HCT116 (cell line): ENCODE measurements around the gene TACC2. TPM values are rescaled to one million over a fixed set of nuclear protein-coding genes. Genes with fewer than 3 reads are reported as not detected.

Experiments used
- ATAC-seq: fragments of 200-7000 bp; cut with Tn5 transposase; 2 replicates; pipeline ENCODE4 v1.9.1; 2020; ENCODE audit warnings: mild to moderate bottlenecking, moderate library complexity
- BruUV-seq: library from RNA; stranded (reverse); fragments of 400-500 nt; replicated peaks from 2 replicates; lab custom pipeline; 2021; lab: Mats Ljungman, UMichigan
- CTCF ChIA-PET: fragments of 300-600 bp; sonication (Branson Sonifier 250); formaldehyde crosslinking; loops from one replicate; lab custom pipeline; 2021; ENCODE audit warnings: antibody characterized with exemption; lab: Charles Lee
- POLR2A ChIA-PET: fragments of 300-600, 350-600 bp; sonication (Branson Sonifier 250); formaldehyde crosslinking; loops from one replicate; lab custom pipeline; 2021; ENCODE audit warnings: antibody characterized with exemption; lab: Charles Lee
- RAD21 ChIA-PET, 2 experiments: fragments of 300-600 bp; sonication (Branson Sonifier 250); formaldehyde crosslinking; loops; one replicate each; lab custom pipeline; 2023; ENCODE audit warnings: low total read pairs in 2 of 2; ENCODE audit not compliant: uncharacterized antibody in 2 of 2, unreplicated experiment in 2 of 2, low non-redundant PET in 1 of 2; lab: Charles Lee
- DNase-seq: peaks from one replicate; pipeline ENCODE4 v3.0.0-alpha.2; 2010; ENCODE audit warnings: low read depth, low spot score
- H2AFZ ChIP-seq: fragments of 200-600 bp; shearing (Covaris generic), sonication (generic); 2 replicates; pipeline ENCODE4 v1.6.1; 2017; ENCODE audit warnings: low read depth, mixed run types, mixed read lengths, antibody characterized with exemption, low read length; ENCODE audit not compliant: poor library complexity, severe bottlenecking
- H3K27ac ChIP-seq: 2 replicates; pipeline ENCODE4 v1.5.1; 2012; ENCODE audit warnings: low read depth, low read length
- H3K27me3 ChIP-seq: fragments of 200-600 bp; sonication (generic); 2 replicates; pipeline ENCODE4 v1.6.1; 2016; ENCODE audit warnings: mixed run types, low read length, mixed read lengths; ENCODE audit not compliant: insufficient read depth
- H3K36me3 ChIP-seq, 2 experiments: fragments of 200-500 bp in 1 of 2; fragments of 200-600 bp in 1 of 2; sonication (Bioruptor generic) in 1 of 2; sonication (generic) in 1 of 2; 2 replicates each; pipeline versions ENCODE4 v1.5.1 to v1.6.1; 2014 to 2016; ENCODE audit warnings: low read length in 2 of 2, inconsistent platforms in 1 of 2, mixed read lengths in 1 of 2, mixed run types in 1 of 2; ENCODE audit not compliant: insufficient read depth in 2 of 2, control insufficient read depth in 1 of 2
- H3K4me1 ChIP-seq, 2 experiments: fragments of 200-600 bp in 1 of 2; sonication (generic) in 1 of 2; 2 replicates each; pipeline versions ENCODE4 v1.5.1 to v1.6.1; 2012 to 2017; ENCODE audit warnings: low read length in 2 of 2, inconsistent platforms in 1 of 2, mild to moderate bottlenecking in 1 of 2, mixed read lengths in 1 of 2, mixed run types in 1 of 2, moderate library complexity in 1 of 2; ENCODE audit not compliant: insufficient read depth in 2 of 2, control insufficient read depth in 1 of 2
- H3K4me2 ChIP-seq: fragments of 200-600 bp; sonication (generic); 2 replicates; pipeline ENCODE4 v1.6.1; 2017; ENCODE audit warnings: mixed run types, low read length, mixed read lengths
- H3K4me3 ChIP-seq, 2 experiments: fragments of 200-600 bp in 1 of 2; sonication (generic) in 1 of 2; replicated peaks in 1 of 2; 2 replicates each; pipeline ENCODE4 v1.5.1; 2011 to 2016; ENCODE audit warnings: low read length in 2 of 2, control low read depth in 1 of 2, low read depth in 1 of 2, mild to moderate bottlenecking in 1 of 2, mixed read lengths in 1 of 2, mixed run types in 1 of 2
- H3K79me2 ChIP-seq: fragments of 200-600 bp; sonication (generic); 2 replicates; pipeline ENCODE4 v1.6.1; 2017; ENCODE audit warnings: mild to moderate bottlenecking, mixed run types, low read length, moderate library complexity, mixed read lengths; ENCODE audit not compliant: insufficient read depth
- H3K9ac ChIP-seq: fragments of 200-600 bp; sonication (generic); 2 replicates; pipeline ENCODE4 v1.6.1; 2016; ENCODE audit warnings: low read length, mixed read lengths
- H3K9me2 ChIP-seq: fragments of 200-600 bp; sonication (generic), shearing (Covaris generic); 2 replicates; pipeline ENCODE4 v1.6.1; 2017; ENCODE audit warnings: mixed run types, mild to moderate bottlenecking, moderate library complexity; ENCODE audit not compliant: insufficient read depth
- H3K9me3 ChIP-seq, 2 experiments: fragments of 200-500 bp in 1 of 2; fragments of 200-600 bp in 1 of 2; sonication (Bioruptor generic) in 1 of 2; sonication (generic) in 1 of 2; 2 replicates each; pipeline ENCODE4 v1.6.1; 2014 to 2017; ENCODE audit warnings: low read length in 2 of 2, mixed read lengths in 2 of 2, inconsistent platforms in 1 of 2, low read depth in 1 of 2, mild to moderate bottlenecking in 1 of 2, mixed run types in 1 of 2, moderate library complexity in 1 of 2; ENCODE audit not compliant: control insufficient read depth in 1 of 2, insufficient read depth in 1 of 2
- H4K20me1 ChIP-seq: fragments of 200-600 bp; sonication (generic), shearing (Covaris generic); 2 replicates; pipeline ENCODE4 v1.6.1; 2017; ENCODE audit warnings: mixed run types, mild to moderate bottlenecking, moderate library complexity; ENCODE audit not compliant: insufficient read depth
- ATF3 ChIP-seq: IDR thresholded peaks from 2 replicates; pipeline ENCODE4 v1.6.1; 2012
- EGR1 ChIP-seq: IDR thresholded peaks from 2 replicates; pipeline ENCODE4 v1.6.1; 2012; ENCODE audit warnings: low read depth
- EZH2 ChIP-seq: fragments of 200-600 bp; sonication (generic); IDR thresholded peaks from 2 replicates; pipeline ENCODE4 v1.6.1; 2017; ENCODE audit warnings: antibody characterized with exemption, mixed run types
- MAX ChIP-seq: IDR thresholded peaks from 2 replicates; pipeline ENCODE4 v1.6.1; 2012
- POLR2A ChIP-seq: IDR thresholded peaks from 2 replicates; pipeline ENCODE4 v1.7.0; 2011; ENCODE audit warnings: borderline replicate concordance; ENCODE audit not compliant: insufficient read depth, insufficient read length; ENCODE audit errors: extremely low read depth
- POLR2AphosphoS5 ChIP-seq: IDR thresholded peaks from 2 replicates; pipeline ENCODE4 v1.6.1; 2011; ENCODE audit warnings: mild to moderate bottlenecking, low read depth, low read length, moderate library complexity
- RAD21 ChIP-seq: IDR thresholded peaks from 2 replicates; pipeline ENCODE4 v1.6.1; 2012; ENCODE audit warnings: low read depth, mild to moderate bottlenecking
- SP1 ChIP-seq: IDR thresholded peaks from 2 replicates; pipeline ENCODE4 v1.6.1; 2012; ENCODE audit warnings: low read depth
- SRF ChIP-seq: IDR thresholded peaks from 2 replicates; pipeline ENCODE4 v1.6.1; 2012; ENCODE audit warnings: low read depth
- TCF7L2 ChIP-seq: IDR thresholded peaks from 2 replicates; pipeline ENCODE4 v1.7.0; 2011; ENCODE audit warnings: borderline replicate concordance, inconsistent platforms; ENCODE audit not compliant: insufficient read depth, insufficient read length; ENCODE audit errors: extremely low read depth
- ZBTB33 ChIP-seq: IDR thresholded peaks from 2 replicates; pipeline ENCODE4 v1.6.1; 2011; ENCODE audit warnings: mild to moderate bottlenecking, low read length, moderate library complexity; ENCODE audit not compliant: insufficient replicate concordance; ENCODE audit errors: extremely low read depth
- ZFX ChIP-seq: fragments of 450-650 bp; IDR thresholded peaks from 2 replicates; pipeline ENCODE4 v1.6.1; 2017
- ZNF274 ChIP-seq: fragments of 200-500 bp; sonication (Bioruptor generic); IDR thresholded peaks from 2 replicates; pipeline ENCODE4 v1.6.1; 2014; ENCODE audit warnings: mild to moderate bottlenecking, low read depth, low read length, inconsistent platforms
- intact Hi-C: fragments of 100-400 bp; cut with micrococcal nuclease; formaldehyde crosslinking; loops from 2 replicates; pipeline ENCODE4 v1.10.0; 2022
- total RNA-seq: library from RNA; stranded (reverse); gene quantifications from one replicate; pipeline ENCODE4 v1.2.1, GENCODE V29; 2021; ENCODE audit not compliant: unreplicated experiment

The TACC2 gene
- total RNA-seq, 1 experiment from 2014 or later, result 38.6 TPM

- intact Hi-C loops, result no loop called here
- Histone ChIP-seq H3K4me1 (no peaks in the 10 kb centered on the region), H4K20me1 (no peaks in the 10 kb centered on the region), H3K36me3 (no peaks in the 10 kb centered on the region), H3K4me3 (no peak overlapping the region), H3K79me2 (no peaks in the 10 kb centered on the region), H3K9ac (no peak overlapping the region), H3K27me3 (no peaks in the 10 kb centered on the region), H3K27ac (no peak overlapping the region), H3K9me2 (no peaks in the 10 kb centered on the region), H2AFZ (no peak overlapping the region)
- ATAC-seq (no peak), DNase-seq (no peak)
- BruUV-seq, result no TSS peak
- POLR2A ChIA-PET, result no interaction called here
- CTCF ChIA-PET, result no interaction called here
- TF ChIP-seq TCF7L2, result no peak
- TF ChIP-seq ZBTB33, result no peak
- no peak for TF ChIP-seq POLR2A
- no peak for TF ChIP-seq SP1
- no peak for TF ChIP-seq RAD21
- TF ChIP-seq ZFX, result no peak
- no peak for TF ChIP-seq ZNF274
- no peak for TF ChIP-seq EZH2
- no peak for TF ChIP-seq EGR1
- no peak for TF ChIP-seq ATF3
- TF ChIP-seq SRF, result no peak
- TF ChIP-seq MAX, result no peak
- no peak for TF ChIP-seq POLR2AphosphoS5
- TF ChIP-seq, all 23 proteins: peak for 0
- Histone ChIP-seq H3K9me3 (no peaks in the 10 kb centered on the region), H3K4me2 (no peak overlapping the region)
- RAD21 ChIA-PET, result no interaction called here
Observed at GRCh38 chr10:122161795-122162194, 172.8 kb downstream of the TACC2 start.
